Astrocyte of the cerebellum (primary cell): Measurements from ENCODE around the gene RGS3.

Source experiments
- DNase-seq: peaks from one replicate; pipeline ENCODE4 v3.0.0-alpha.2; 2011; ENCODE audit warnings: low read depth
- H3K4me3 ChIP-seq: 2 replicates; pipeline ENCODE4 v1.5.1; 2011; ENCODE audit warnings: mild to moderate bottlenecking, low read depth, low read length, moderate library complexity
- in situ Hi-C: cut with HindIII; loops from 2 replicates; pipeline ENCODE4 v1.10.0; 2017; ENCODE audit warnings: low sequenced_read_pairs
- TF ChIP-seq, protein P1 (sequence below): IDR thresholded peaks from 2 replicates; pipeline ENCODE4 v1.5.1; 2012; ENCODE audit warnings: low read length, low read depth, moderate library complexity, mild to moderate bottlenecking; ENCODE audit errors: missing control alignments

Gene RGS3

GRCh38 chr9:113556877-113557593 is 93.5 kb downstream of the RGS3 start:
- no peak overlapping the region for H3K4me3 ChIP-seq
- in situ Hi-C loops: no loop called here
- no peak for DNase-seq
- TF ChIP-seq, protein P1, sequence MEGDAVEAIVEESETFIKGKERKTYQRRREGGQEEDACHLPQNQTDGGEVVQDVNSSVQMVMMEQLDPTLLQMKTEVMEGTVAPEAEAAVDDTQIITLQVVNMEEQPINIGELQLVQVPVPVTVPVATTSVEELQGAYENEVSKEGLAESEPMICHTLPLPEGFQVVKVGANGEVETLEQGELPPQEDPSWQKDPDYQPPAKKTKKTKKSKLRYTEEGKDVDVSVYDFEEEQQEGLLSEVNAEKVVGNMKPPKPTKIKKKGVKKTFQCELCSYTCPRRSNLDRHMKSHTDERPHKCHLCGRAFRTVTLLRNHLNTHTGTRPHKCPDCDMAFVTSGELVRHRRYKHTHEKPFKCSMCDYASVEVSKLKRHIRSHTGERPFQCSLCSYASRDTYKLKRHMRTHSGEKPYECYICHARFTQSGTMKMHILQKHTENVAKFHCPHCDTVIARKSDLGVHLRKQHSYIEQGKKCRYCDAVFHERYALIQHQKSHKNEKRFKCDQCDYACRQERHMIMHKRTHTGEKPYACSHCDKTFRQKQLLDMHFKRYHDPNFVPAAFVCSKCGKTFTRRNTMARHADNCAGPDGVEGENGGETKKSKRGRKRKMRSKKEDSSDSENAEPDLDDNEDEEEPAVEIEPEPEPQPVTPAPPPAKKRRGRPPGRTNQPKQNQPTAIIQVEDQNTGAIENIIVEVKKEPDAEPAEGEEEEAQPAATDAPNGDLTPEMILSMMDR: no peak

GRCh38 chr9:113558632-113559502 is 95.3 kb downstream of the RGS3 start:
- TF ChIP-seq, protein P1: no peak

DNA sequence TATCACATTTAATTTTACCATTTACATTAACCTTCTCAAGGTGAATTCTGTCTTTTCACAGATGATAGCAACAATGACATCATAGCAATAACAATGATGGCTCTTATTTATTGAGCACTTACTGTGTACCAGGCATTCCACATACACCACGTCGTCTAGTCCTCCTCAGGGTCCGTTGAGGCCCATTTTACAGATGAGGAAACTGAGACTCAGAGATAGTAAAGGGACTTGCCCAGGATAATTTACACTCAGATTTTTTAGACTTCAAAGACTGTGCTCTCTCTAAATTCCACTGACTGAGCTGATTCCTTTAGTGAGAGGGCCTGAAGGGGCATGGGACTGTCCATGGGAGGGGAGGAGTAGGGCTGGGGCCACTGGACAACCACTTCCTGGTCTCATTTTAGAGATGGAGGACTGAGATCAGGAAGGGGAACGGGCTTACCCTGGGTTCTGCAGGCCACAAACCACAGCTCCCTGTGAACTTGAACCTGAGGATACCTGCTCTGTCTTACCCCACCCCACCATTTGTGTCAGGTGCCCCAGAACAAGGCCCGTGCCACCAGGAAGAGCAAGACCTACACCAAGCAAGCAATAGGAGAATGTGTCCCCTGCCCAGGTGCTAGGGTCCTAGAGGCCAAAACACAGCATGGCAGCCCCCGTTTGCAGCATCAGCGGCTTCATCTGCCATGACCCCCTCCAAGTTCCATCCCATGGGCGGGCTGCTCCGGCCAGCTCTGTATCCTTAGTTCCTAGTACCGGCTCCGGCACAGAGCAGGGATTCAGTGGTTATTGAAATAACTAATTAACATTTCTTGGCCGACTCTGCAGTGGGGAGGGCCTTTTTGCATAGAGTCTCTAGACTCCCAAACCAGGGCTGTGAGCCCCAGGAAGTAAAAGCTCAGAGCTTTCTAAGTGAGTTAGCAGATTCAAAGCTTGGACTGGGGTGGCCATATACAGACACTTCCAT is 96.6 kb downstream of the RGS3 start:
- H3K4me3 ChIP-seq: no peak overlapping the region
- TF ChIP-seq, protein P1: no peak
- no peak for DNase-seq
- in situ Hi-C loops: no loop called here

More at GRCh38 chr9:113558632-113559502, 95.3 kb downstream of the RGS3 start:
- H3K4me3 ChIP-seq: no peak overlapping the region
- in situ Hi-C loops: no loop called here
- DNase-seq: no peak

DNA sequence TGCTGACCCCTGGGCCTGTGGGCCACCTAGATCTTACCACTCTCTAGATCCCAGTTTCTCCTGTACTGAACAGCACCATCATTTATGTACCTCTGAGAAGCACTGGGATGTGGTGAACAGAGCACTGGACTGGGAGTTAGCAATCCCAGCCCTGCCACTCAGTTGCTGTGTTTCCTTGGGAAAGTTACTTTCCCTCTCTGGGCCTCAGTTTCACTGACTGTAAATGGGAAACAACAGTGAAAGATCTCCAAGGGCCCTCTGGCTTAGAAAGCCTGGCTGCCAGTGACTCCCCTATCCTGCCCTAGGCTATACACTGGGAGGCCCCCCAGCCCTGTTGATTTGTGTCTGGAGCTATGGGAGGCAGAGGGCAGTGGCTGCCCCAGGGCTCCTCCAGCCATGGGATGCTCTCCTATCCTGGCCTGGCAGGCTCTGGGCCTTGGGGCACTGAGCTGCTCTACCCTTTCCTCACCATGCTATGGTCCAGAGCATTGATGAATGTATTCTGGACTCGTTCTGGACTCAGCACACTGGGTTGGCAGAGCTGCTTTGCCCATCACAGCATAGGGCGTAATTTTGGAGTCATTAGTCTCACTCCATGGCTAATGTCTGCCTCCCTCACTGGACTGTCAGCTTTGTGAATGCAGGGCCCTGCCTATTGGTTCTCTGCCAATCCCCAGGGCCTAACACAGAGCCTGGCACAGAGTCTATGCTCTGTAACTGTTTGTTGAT is 99.3 kb downstream of the RGS3 start:
- TF ChIP-seq, protein P1: no peak
- in situ Hi-C loops: no loop called here

GRCh38 chr9:113563826-113564497 is 100.4 kb downstream of the RGS3 start:
- no peak for DNase-seq
- TF ChIP-seq, protein P1: no peak
- H3K4me3 ChIP-seq: no peak overlapping the region
- in situ Hi-C loops: no loop called here

More for the DNA sequence above, 99.3 kb downstream of the RGS3 start:
- no peak overlapping the region for H3K4me3 ChIP-seq
- DNase-seq: no peak
